K562 (cell line): Measurements from ENCODE around the gene CHST7. TPM values are rescaled to one million over a fixed set of nuclear protein-coding genes. Genes with fewer than 3 reads are reported as not detected.

Source experiments
- ATAC-seq: fragments of 200-7000 bp; cut with Tn5 transposase; 3 replicates; pipeline ENCODE4 v1.9.1; 2020; ENCODE audit warnings: moderate library complexity
- BruUV-seq: library from RNA; stranded (reverse); fragments of 400-500 nt; replicated peaks from 2 replicates; lab custom pipeline; 2021; lab: Mats Ljungman, UMichigan
- CTCF ChIA-PET: fragments of 300-600 bp; formaldehyde crosslinking; extraction: SDS; loops from one replicate; lab custom pipeline; 2021; ENCODE audit warnings: low intra/inter-chr PET ratio; lab: Yijun Ruan, JAX
- POLR2A ChIA-PET: fragments of 300-600, 350-650 bp; sonication (Branson Sonifier 250); formaldehyde crosslinking; extraction: SDS; loops from one replicate; lab custom pipeline; 2021; ENCODE audit warnings: antibody characterized with exemption, inconsistent platforms; lab: Yijun Ruan, JAX
- DNase-seq, 4 experiments: peaks; one replicate each; pipeline versions ENCODE4 v3.0.0 to v3.0.0-alpha.2; 2011 to 2018; ENCODE audit warnings: low spot score in 3 of 4, mixed read lengths in 3 of 4; ENCODE audit errors: extremely low read depth in 1 of 4
- FAIRE-seq: peaks from 2 replicates; lab custom pipeline; 2011; peaks lifted over from hg19 to GRCh38; lab: Jason Lieb, UNC
- H2AFZ ChIP-seq: 2 replicates; pipeline ENCODE4 v1.6.0; 2011; ENCODE audit warnings: low read depth, low read length, control low read depth, inconsistent platforms
- H3K27ac ChIP-seq: fragments of 200-600 bp; 3 replicates; pipeline ENCODE4 v1.8.0; 2011; ENCODE audit warnings: low read depth, mild to moderate bottlenecking, control low read depth, inconsistent platforms, low read length, moderate library complexity, mixed read lengths; ENCODE audit errors: extremely low read depth
- H3K27me3 ChIP-seq, 2 experiments: fragments of 300-600 bp in 1 of 2; 2 replicates in 1 of 2; 3 replicates in 1 of 2; pipeline versions ENCODE4 v1.6.0 to v1.8.0; 2011; ENCODE audit warnings: inconsistent platforms in 2 of 2, low read length in 2 of 2, mild to moderate bottlenecking in 1 of 2, mixed read lengths in 1 of 2, moderate library complexity in 1 of 2; ENCODE audit not compliant: control insufficient read depth in 2 of 2, insufficient read depth in 2 of 2
- H3K36me3 ChIP-seq: fragments of 300-600 bp; 3 replicates; pipeline ENCODE4 v1.8.0; 2011; ENCODE audit warnings: mild to moderate bottlenecking, low read length, inconsistent platforms; ENCODE audit not compliant: control insufficient read depth, insufficient read depth
- H3K4me1 ChIP-seq, 2 experiments: fragments of 200-600 bp in 1 of 2; replicated peaks in 1 of 2; 2 replicates in 1 of 2; 3 replicates in 1 of 2; pipeline versions ENCODE4 v1.5.1 to v1.8.0; 2011; ENCODE audit warnings: inconsistent platforms in 2 of 2, low read length in 2 of 2, mild to moderate bottlenecking in 1 of 2, mixed read lengths in 1 of 2, moderate library complexity in 1 of 2; ENCODE audit not compliant: control insufficient read depth in 2 of 2, insufficient read depth in 2 of 2
- H3K4me2 ChIP-seq: 2 replicates; pipeline ENCODE4 v1.6.1; 2011; ENCODE audit warnings: low read length, control low read depth, inconsistent platforms, mixed read lengths; ENCODE audit not compliant: insufficient read depth
- H3K4me3 ChIP-seq: fragments of 200-600 bp; sonication (generic), shearing (Covaris generic); 2 replicates; pipeline ENCODE4 v1.5.1; 2016; ENCODE audit warnings: control low read depth, inconsistent platforms
- H3K79me2 ChIP-seq: fragments of 200-600 bp; 3 replicates; pipeline ENCODE4 v1.8.0; 2011; ENCODE audit warnings: low read length, inconsistent platforms; ENCODE audit not compliant: control insufficient read depth, insufficient read depth
- H3K9ac ChIP-seq, 2 experiments: 2 replicates each; pipeline versions ENCODE4 v1.6.0 to v1.6.1; 2011; ENCODE audit warnings: low read depth in 2 of 2, low read length in 2 of 2, control low read depth in 1 of 2, inconsistent platforms in 1 of 2, mild to moderate bottlenecking in 1 of 2, mixed read lengths in 1 of 2; ENCODE audit not compliant: insufficient read depth in 1 of 2
- H3K9me1 ChIP-seq: one replicate; pipeline ENCODE4 v1.6.0; 2011; ENCODE audit warnings: inconsistent platforms, mild to moderate bottlenecking, low read length, moderate library complexity; ENCODE audit not compliant: control insufficient read depth, insufficient read depth
- H3K9me3 ChIP-seq: replicated peaks from 2 replicates; pipeline ENCODE4 v1.5.1; 2011; ENCODE audit warnings: low read depth, low read length, inconsistent platforms; ENCODE audit not compliant: control insufficient read depth, insufficient read depth
- H4K20me1 ChIP-seq: replicated peaks from 2 replicates; pipeline ENCODE4 v1.6.1; 2011; ENCODE audit warnings: low read length, inconsistent platforms, mixed read lengths; ENCODE audit not compliant: control insufficient read depth, insufficient read depth
- ATF7 ChIP-seq: fragments of 450-650 bp; IDR thresholded peaks from 2 replicates; pipeline ENCODE4 v1.7.1; 2014; ENCODE audit warnings: mild to moderate bottlenecking, moderate library complexity
- CHD2 ChIP-seq: IDR thresholded peaks from 2 replicates; pipeline ENCODE4 v1.6.1; 2011; ENCODE audit warnings: low read depth, low read length
- HCFC1 ChIP-seq: IDR thresholded peaks from 2 replicates; pipeline ENCODE4 v1.6.1; 2012; ENCODE audit warnings: low read depth, low read length, improper control_type of control experiment
- ILF3 ChIP-seq: fragments of 450-650 bp; IDR thresholded peaks from 2 replicates; pipeline ENCODE4 v1.6.1; 2018; ENCODE audit warnings: antibody characterized with exemption, mild to moderate bottlenecking, moderate library complexity, borderline replicate concordance
- KDM2B ChIP-seq: fragments of 250-450 bp; sonication (Bioruptor Pico); IDR thresholded peaks from 2 replicates; pipeline ENCODE4 v1.8.0; 2021; ENCODE audit warnings: mild to moderate bottlenecking, moderate library complexity
- NR4A1 ChIP-seq, 2 experiments: fragments of 250-450 bp in 1 of 2; fragments of 450-650 bp in 1 of 2; sonication (Bioruptor Pico) in 1 of 2; IDR thresholded peaks; 2 replicates each; pipeline versions ENCODE4 v1.4.0 to v1.6.1; 2016 to 2020; ENCODE audit warnings: mild to moderate bottlenecking in 2 of 2, missing compliant biosample characterization in 1 of 2, missing genetic modification characterization in 1 of 2, moderate library complexity in 1 of 2
- PHF20 ChIP-seq: fragments of 450-650 bp; IDR thresholded peaks from 2 replicates; pipeline ENCODE4 v1.6.1; 2018; ENCODE audit not compliant: partially characterized antibody
- SPI1 ChIP-seq: IDR thresholded peaks from 2 replicates; pipeline ENCODE4 v1.6.1; 2011; ENCODE audit warnings: low read depth, low read length, control low read depth, borderline replicate concordance
- ZNF174 ChIP-seq: fragments of 250-450 bp; sonication (Bioruptor Pico); IDR thresholded peaks from 2 replicates; pipeline ENCODE4 v1.4.0; 2020; ENCODE audit warnings: mild to moderate bottlenecking
- ZNF347 ChIP-seq: fragments of 450-650 bp; formaldehyde crosslinking; IDR thresholded peaks from 2 replicates; pipeline ENCODE4 v1.4.0; 2020; ENCODE audit warnings: low read depth, mild to moderate bottlenecking, moderate library complexity
- ZNF707 ChIP-seq: fragments of 250-450 bp; sonication (Bioruptor Pico); conservative IDR thresholded peaks from 2 replicates; pipeline ENCODE4 v1.8.0; 2022; ENCODE audit warnings: inconsistent platforms, mild to moderate bottlenecking, moderate library complexity
- WGBS: fragments of 100-300 bp; shearing (Covaris generic); methylation state at CpG from one replicate; pipeline ENCODE4 v1.1.6; 2016; ENCODE audit warnings: low coverage, mixed read lengths; ENCODE audit not compliant: insufficient coverage; ENCODE audit errors: missing lambda C conversion rate; 5-methylcytosine and 5-hydroxymethylcytosine counted together
- in situ Hi-C: fragments of 300-500 bp; cut with MboI; formaldehyde crosslinking; loops from 4 replicates; pipeline ENCODE4 v1.15.0; 2018; ENCODE audit warnings: inconsistent platforms, mixed read lengths
- intact Hi-C: fragments of 100-400 bp; cut with micrococcal nuclease; formaldehyde crosslinking; loops from 2 replicates; pipeline ENCODE4 v1.14.2; 2022
- polyA plus RNA-seq, 8 experiments: library from polyadenylated mRNA; depleted of rRNA in 4 of 8; stranded (reverse) in 5 of 8; unstranded in 3 of 8; fragments of >200 nt; fragmentation: Nextera tagmentation in 2 of 8; fragmentation: Illumina TruSeq in 1 of 8; extraction: Ambion mirVana in 2 of 8; extraction: Trizol in 1 of 8; gene quantifications; 2 replicates each; pipeline versions ENCODE4 v1.2.1 to v1.2.3, GENCODE V29; 2011 to 2014; ENCODE audit warnings: inconsistent platforms in 1 of 8, missing spikeins in 1 of 8
- total RNA-seq, 7 experiments: library from RNA; depleted of rRNA in 6 of 7; stranded (reverse); fragments of >200 nt in 6 of 7; fragmentation: Illumina TruSeq in 2 of 7; extraction: Trizol in 2 of 7; gene quantifications; 2 replicates each; pipeline versions ENCODE4 v1.2.1 to v1.2.3, GENCODE V29; 2011 to 2021; ENCODE audit warnings: low replicate concordance in 1 of 7
- TF ChIP-seq, protein P1 (sequence below): fragments of 250-450 bp; sonication (Bioruptor Pico); IDR thresholded peaks from 2 replicates; pipeline ENCODE4 v1.4.0; 2020

Gene CHST7
- total and polyA plus RNA-seq, 9 of the 15 experiments (the other 6 are each of a cell fraction or from before 2014, with no cell fraction given): 0.04 to 0.41 (median 0.09) TPM; not detected in 2

DNA sequence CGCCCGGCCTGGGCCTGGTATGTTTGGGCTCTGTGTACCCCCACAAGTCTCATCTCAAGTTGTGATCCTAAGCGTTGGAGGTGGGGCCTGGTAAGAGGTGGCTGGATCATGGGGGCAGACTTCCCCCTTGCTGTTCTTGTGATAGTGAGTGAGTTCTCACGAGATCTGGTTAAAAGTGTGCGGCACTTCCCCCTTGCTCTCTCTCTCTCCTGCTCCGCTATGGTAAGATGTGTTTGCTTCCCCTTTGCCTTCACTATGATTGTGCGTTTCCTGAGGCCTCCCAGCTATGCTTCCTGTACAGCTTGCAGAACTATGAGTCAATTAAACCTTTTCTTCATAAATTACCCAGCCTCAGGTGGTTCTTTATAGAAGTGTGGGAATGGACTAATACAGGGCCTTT lies 53.0 kb downstream of the CHST7 start:
- Histone ChIP-seq H2AFZ (no peak overlapping the region), H3K9me1 (no peaks in the 10 kb centered on the region), H3K4me3 (no peak overlapping the region), H3K36me3 (no peaks in the 10 kb centered on the region), H3K27me3 (peaks cover 0 to 6% of the 10 kb centered on the region in 2 experiments; a peak in 1 of 5 replicates), H3K9ac (no peak overlapping the region), H3K9me3 (no peaks in the 10 kb centered on the region), H3K27ac (no peak overlapping the region), H3K4me1 (no peaks in the 10 kb centered on the region), H3K4me2 (no peak overlapping the region), H4K20me1 (no peaks in the 10 kb centered on the region), H3K79me2 (no peaks in the 10 kb centered on the region)
- FAIRE-seq (no peak), DNase-seq (no peak), ATAC-seq (no peak)
- BruUV-seq: no TSS peak
- ChIA-PET POLR2A (no interaction called here), CTCF (no interaction called here)
- no peak for TF ChIP-seq KDM2B
- no peak for TF ChIP-seq NR4A1 (CRISPR knock-in tag; IDR thresholded peaks at IDR 0.05)
- TF ChIP-seq NR4A1 (tag; IDR thresholded peaks at IDR 0.05): no peak
- TF ChIP-seq SPI1: 0 out of 2 replicates have a peak, but pooled peaks have one; percentile 16
- no peak for TF ChIP-seq ZNF707 (CRISPR knock-in tag)
- peak; percentile 34; the same call in 1 of the 2 replicates for TF ChIP-seq CHD2
- intact Hi-C loops (no loop called here), in situ Hi-C loops (no loop called here)
- WGBS: 3% methylated on average over 5 of the region's 7 CpGs

DNA sequence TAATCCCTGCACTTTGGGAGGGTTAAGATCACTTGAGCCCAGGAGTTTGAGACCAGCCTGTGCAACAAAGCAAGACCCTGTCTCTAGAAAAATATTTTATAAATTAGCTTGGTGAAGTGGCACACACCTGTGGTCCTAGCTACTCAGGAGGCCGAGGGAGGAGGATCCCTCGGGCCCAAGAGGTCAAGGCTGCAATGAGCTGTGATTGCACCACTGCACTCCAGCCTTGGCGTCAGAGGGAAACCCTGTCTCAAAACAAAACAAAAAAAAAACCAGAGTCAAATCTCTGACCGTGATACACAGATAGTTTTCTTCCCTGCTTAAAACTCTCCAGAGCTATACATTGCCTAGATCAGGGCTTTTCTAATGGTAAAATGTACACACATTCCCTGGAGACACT lies 53.5 kb downstream of the CHST7 start:
- DNase-seq (no peak), FAIRE-seq (no peak), ATAC-seq (no peak)
- H3K79me2 ChIP-seq: no peaks in the 10 kb centered on the region
- CTCF ChIA-PET: no interaction called here
- no peaks in the 10 kb centered on the region for H3K4me1 ChIP-seq
- no peaks in the 10 kb centered on the region for H3K36me3 ChIP-seq
- H3K4me2 ChIP-seq: no peak overlapping the region
- H2AFZ ChIP-seq: no peak overlapping the region
- BruUV-seq: no TSS peak
- H4K20me1 ChIP-seq: no peaks in the 10 kb centered on the region
- no peaks in the 10 kb centered on the region for H3K9me3 ChIP-seq
- no peak overlapping the region for H3K27ac ChIP-seq
- TF ChIP-seq, protein P1, sequence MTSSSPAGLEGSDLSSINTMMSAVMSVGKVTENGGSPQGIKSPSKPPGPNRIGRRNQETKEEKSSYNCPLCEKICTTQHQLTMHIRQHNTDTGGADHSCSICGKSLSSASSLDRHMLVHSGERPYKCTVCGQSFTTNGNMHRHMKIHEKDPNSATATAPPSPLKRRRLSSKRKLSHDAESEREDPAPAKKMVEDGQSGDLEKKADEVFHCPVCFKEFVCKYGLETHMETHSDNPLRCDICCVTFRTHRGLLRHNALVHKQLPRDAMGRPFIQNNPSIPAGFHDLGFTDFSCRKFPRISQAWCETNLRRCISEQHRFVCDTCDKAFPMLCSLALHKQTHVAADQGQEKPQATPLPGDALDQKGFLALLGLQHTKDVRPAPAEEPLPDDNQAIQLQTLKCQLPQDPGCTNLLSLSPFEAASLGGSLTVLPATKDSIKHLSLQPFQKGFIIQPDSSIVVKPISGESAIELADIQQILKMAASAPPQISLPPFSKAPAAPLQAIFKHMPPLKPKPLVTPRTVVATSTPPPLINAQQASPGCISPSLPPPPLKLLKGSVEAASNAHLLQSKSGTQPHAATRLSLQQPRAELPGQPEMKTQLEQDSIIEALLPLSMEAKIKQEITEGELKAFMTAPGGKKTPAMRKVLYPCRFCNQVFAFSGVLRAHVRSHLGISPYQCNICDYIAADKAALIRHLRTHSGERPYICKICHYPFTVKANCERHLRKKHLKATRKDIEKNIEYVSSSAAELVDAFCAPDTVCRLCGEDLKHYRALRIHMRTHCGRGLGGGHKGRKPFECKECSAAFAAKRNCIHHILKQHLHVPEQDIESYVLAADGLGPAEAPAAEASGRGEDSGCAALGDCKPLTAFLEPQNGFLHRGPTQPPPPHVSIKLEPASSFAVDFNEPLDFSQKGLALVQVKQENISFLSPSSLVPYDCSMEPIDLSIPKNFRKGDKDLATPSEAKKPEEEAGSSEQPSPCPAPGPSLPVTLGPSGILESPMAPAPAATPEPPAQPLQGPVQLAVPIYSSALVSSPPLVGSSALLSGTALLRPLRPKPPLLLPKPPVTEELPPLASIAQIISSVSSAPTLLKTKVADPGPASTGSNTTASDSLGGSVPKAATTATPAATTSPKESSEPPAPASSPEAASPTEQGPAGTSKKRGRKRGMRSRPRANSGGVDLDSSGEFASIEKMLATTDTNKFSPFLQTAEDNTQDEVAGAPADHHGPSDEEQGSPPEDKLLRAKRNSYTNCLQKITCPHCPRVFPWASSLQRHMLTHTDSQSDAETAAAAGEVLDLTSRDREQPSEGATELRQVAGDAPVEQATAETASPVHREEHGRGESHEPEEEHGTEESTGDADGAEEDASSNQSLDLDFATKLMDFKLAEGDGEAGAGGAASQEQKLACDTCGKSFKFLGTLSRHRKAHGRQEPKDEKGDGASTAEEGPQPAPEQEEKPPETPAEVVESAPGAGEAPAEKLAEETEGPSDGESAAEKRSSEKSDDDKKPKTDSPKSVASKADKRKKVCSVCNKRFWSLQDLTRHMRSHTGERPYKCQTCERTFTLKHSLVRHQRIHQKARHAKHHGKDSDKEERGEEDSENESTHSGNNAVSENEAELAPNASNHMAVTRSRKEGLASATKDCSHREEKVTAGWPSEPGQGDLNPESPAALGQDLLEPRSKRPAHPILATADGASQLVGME (CRISPR knock-in tag): no peak
- TF ChIP-seq ZNF174 (CRISPR knock-in tag) (no peak), ATF7 (no peak), PHF20 (no peak), ZNF347 (CRISPR knock-in tag) (no peak), HCFC1 (no peak), ILF3 (no peak)
- intact Hi-C loops: no loop called here
- H3K9me1 ChIP-seq: no peaks in the 10 kb centered on the region
- 0% methylated on average over 3 of the region's 4 CpGs for WGBS
- in situ Hi-C loops: no loop called here
- POLR2A ChIA-PET: no interaction called here
- H3K27me3 ChIP-seq: peaks cover 0 to 6% of the 10 kb centered on the region in 2 experiments; a peak in 1 of 5 replicates
- H3K4me3 ChIP-seq: no peak overlapping the region
- no peak overlapping the region for H3K9ac ChIP-seq
